ENCODE measurements around the gene IL17RD. TPM values are rescaled to one million over a fixed set of nuclear protein-coding genes. Genes with fewer than 3 reads are reported as not detected.

The IL17RD gene
- total and polyA plus RNA-seq, 2 experiments from 2014 or later: 10.7 to 104 TPM

DNA sequence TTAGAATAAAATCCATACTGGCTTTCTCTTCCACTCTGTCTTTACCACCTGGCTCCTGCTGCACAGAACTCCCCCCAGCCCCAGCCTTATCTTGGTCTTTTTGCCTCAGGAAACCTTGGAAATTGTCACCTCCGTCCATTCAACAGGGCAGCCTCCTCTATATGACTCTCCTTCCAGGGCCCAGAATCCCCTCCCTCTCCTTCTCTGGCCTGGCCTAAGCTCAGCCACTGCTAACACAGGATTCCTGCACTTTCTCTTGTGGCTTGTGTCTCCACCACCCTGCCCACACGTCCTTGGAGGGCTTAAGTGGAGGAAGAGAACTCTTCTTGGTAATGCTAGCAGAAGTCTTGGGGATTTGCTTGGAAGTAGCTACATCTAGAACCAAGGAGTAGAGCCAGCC is 1.5 kb upstream of the IL17RD start:
- Mint-ChIP-seq H3K9me3 (no peaks in the 10 kb centered on the region), H3K27ac (no peak overlapping the region), H3K4me3 (no peak overlapping the region), H3K4me1 (peaks cover 60% of the 10 kb centered on the region), H3K27me3 (ENCODE audit: insufficient read depth, low read depth, poor library complexity) (peaks cover 36% of the 10 kb centered on the region), H3K36me3 (ENCODE audit: low read depth) (peaks cover 6% of the 10 kb centered on the region; the same call in 1 of the 3 replicates)
- Histone ChIP-seq H3K36me3 (ENCODE audit: insufficient read depth) (no peaks in the 10 kb centered on the region; the same call in 1 of the 2 replicates), H3K79me2 (replicated peaks; ENCODE audit: insufficient read depth) (peaks cover 30% of the 10 kb centered on the region), H3K9me2 (ENCODE audit: insufficient read depth) (no peaks in the 10 kb centered on the region), H3K27me3 (ENCODE audit: insufficient read depth) (peaks cover 9% of the 10 kb centered on the region; the same call in 1 of the 2 replicates), H3K4me2 (no peak overlapping the region), H3F3A (replicated peaks; ENCODE audit: low read depth) (0 out of 2 replicates have a peak, but pooled peaks cover 4% of the 10 kb centered on the region), H4K20me1 (replicated peaks; ENCODE audit: insufficient read depth) (no peaks in the 10 kb centered on the region), H2AFZ (no peak overlapping the region), H3K4me1 (ENCODE audit: insufficient read depth) (peaks cover 42% of the 10 kb centered on the region), H3K4me3 (no peak overlapping the region), H3K27ac (ENCODE audit: low read depth) (no peak overlapping the region)
- ATAC-seq: no peak
- no peak for DNase-seq (ENCODE audit: low spot score)
- TF ChIP-seq STAT1 (IDR thresholded peaks at IDR 0.05; ENCODE audit: unreplicated experiment) (no peak), NANOG (IDR thresholded peaks at IDR 0.05; ENCODE audit: borderline replicate concordance) (no peak), POLR2AphosphoS5 (IDR thresholded peaks at IDR 0.05; ENCODE audit: low read depth) (no peak), JUNB (IDR thresholded peaks at IDR 0.05; ENCODE audit: unreplicated experiment) (no peak), ZNF331 (CRISPR knock-in tag; IDR thresholded peaks at IDR 0.05; ENCODE audit: low read depth) (no peak), EZH2phosphoT487 (IDR thresholded peaks at IDR 0.05; ENCODE audit: unreplicated experiment) (no peak), CREB1 (CRISPR knock-in tag; IDR thresholded peaks at IDR 0.05; ENCODE audit: low read depth) (no peak), EZH2 (IDR thresholded peaks at IDR 0.05; ENCODE audit: low read depth, unreplicated experiment) (no peak)
- TF ChIP-seq, protein P1, sequence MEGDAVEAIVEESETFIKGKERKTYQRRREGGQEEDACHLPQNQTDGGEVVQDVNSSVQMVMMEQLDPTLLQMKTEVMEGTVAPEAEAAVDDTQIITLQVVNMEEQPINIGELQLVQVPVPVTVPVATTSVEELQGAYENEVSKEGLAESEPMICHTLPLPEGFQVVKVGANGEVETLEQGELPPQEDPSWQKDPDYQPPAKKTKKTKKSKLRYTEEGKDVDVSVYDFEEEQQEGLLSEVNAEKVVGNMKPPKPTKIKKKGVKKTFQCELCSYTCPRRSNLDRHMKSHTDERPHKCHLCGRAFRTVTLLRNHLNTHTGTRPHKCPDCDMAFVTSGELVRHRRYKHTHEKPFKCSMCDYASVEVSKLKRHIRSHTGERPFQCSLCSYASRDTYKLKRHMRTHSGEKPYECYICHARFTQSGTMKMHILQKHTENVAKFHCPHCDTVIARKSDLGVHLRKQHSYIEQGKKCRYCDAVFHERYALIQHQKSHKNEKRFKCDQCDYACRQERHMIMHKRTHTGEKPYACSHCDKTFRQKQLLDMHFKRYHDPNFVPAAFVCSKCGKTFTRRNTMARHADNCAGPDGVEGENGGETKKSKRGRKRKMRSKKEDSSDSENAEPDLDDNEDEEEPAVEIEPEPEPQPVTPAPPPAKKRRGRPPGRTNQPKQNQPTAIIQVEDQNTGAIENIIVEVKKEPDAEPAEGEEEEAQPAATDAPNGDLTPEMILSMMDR (conservative IDR thresholded peaks at IDR 0.05; ENCODE audit: low read depth in 2 of 2): no peak
- TF ChIP-seq, protein P2, sequence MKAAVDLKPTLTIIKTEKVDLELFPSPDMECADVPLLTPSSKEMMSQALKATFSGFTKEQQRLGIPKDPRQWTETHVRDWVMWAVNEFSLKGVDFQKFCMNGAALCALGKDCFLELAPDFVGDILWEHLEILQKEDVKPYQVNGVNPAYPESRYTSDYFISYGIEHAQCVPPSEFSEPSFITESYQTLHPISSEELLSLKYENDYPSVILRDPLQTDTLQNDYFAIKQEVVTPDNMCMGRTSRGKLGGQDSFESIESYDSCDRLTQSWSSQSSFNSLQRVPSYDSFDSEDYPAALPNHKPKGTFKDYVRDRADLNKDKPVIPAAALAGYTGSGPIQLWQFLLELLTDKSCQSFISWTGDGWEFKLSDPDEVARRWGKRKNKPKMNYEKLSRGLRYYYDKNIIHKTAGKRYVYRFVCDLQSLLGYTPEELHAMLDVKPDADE (IDR thresholded peaks at IDR 0.05): no peak
- TF ChIP-seq, protein P3, sequence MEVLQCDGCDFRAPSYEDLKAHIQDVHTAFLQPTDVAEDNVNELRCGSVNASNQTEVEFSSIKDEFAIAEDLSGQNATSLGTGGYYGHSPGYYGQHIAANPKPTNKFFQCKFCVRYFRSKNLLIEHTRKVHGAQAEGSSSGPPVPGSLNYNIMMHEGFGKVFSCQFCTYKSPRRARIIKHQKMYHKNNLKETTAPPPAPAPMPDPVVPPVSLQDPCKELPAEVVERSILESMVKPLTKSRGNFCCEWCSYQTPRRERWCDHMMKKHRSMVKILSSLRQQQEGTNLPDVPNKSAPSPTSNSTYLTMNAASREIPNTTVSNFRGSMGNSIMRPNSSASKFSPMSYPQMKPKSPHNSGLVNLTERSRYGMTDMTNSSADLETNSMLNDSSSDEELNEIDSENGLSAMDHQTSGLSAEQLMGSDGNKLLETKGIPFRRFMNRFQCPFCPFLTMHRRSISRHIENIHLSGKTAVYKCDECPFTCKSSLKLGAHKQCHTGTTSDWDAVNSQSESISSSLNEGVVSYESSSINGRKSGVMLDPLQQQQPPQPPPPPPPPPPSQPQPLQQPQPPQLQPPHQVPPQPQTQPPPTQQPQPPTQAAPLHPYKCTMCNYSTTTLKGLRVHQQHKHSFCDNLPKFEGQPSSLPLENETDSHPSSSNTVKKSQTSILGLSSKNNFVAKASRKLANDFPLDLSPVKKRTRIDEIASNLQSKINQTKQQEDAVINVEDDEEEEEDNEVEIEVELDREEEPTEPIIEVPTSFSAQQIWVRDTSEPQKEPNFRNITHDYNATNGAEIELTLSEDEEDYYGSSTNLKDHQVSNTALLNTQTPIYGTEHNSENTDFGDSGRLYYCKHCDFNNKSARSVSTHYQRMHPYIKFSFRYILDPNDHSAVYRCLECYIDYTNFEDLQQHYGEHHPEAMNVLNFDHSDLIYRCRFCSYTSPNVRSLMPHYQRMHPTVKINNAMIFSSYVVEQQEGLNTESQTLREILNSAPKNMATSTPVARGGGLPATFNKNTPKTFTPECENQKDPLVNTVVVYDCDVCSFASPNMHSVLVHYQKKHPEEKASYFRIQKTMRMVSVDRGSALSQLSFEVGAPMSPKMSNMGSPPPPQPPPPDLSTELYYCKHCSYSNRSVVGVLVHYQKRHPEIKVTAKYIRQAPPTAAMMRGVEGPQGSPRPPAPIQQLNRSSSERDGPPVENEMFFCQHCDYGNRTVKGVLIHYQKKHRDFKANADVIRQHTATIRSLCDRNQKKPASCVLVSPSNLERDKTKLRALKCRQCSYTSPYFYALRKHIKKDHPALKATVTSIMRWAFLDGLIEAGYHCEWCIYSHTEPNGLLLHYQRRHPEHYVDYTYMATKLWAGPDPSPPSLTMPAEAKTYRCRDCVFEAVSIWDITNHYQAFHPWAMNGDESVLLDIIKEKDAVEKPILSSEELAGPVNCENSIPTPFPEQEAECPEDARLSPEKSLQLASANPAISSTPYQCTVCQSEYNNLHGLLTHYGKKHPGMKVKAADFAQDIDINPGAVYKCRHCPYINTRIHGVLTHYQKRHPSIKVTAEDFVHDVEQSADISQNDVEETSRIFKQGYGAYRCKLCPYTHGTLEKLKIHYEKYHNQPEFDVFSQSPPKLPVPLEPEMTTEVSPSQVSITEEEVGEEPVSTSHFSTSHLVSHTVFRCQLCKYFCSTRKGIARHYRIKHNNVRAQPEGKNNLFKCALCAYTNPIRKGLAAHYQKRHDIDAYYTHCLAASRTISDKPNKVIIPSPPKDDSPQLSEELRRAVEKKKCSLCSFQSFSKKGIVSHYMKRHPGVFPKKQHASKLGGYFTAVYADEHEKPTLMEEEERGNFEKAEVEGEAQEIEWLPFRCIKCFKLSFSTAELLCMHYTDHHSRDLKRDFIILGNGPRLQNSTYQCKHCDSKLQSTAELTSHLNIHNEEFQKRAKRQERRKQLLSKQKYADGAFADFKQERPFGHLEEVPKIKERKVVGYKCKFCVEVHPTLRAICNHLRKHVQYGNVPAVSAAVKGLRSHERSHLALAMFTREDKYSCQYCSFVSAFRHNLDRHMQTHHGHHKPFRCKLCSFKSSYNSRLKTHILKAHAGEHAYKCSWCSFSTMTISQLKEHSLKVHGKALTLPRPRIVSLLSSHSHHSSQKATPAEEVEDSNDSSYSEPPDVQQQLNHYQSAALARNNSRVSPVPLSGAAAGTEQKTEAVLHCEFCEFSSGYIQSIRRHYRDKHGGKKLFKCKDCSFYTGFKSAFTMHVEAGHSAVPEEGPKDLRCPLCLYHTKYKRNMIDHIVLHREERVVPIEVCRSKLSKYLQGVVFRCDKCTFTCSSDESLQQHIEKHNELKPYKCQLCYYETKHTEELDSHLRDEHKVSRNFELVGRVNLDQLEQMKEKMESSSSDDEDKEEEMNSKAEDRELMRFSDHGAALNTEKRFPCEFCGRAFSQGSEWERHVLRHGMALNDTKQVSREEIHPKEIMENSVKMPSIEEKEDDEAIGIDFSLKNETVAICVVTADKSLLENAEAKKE (CRISPR knock-in tag; IDR thresholded peaks at IDR 0.05): no peak
